HAP-1 (cell line): Measurements from ENCODE around the gene PHIP.
"Not testable (repeated sequence)": the region's sequence is repeated elsewhere in the genome, so short reads cannot be mapped to it uniquely, and the experiment has no call there.

Experiments
- DNase-seq, 2 experiments: peaks; one replicate each; pipeline ENCODE4 v3.0.0-alpha.2; 2016 to 2020; ENCODE audit warnings: low spot score in 2 of 2
- H3K27me3 ChIP-seq: fragments of 250-450 bp; sonication (Bioruptor Pico); 2 replicates; pipeline ENCODE4 v1.5.1; 2020; ENCODE audit warnings: low read depth, mild to moderate bottlenecking, moderate library complexity
- H3K36me3 ChIP-seq: fragments of 250-450 bp; sonication (Bioruptor Pico); replicated peaks from 2 replicates; pipeline ENCODE4 v1.5.1; 2020; ENCODE audit warnings: mild to moderate bottlenecking
- H3K4me1 ChIP-seq: fragments of 250-450 bp; sonication (Bioruptor Pico); 2 replicates; pipeline ENCODE4 v1.5.1; 2020; ENCODE audit warnings: mild to moderate bottlenecking
- H3K4me3 ChIP-seq: fragments of 250-450 bp; sonication (Bioruptor Pico); 2 replicates; pipeline ENCODE4 v1.5.1; 2020; ENCODE audit warnings: mild to moderate bottlenecking, moderate library complexity
- H3K9me3 ChIP-seq: fragments of 250-450 bp; sonication (Bioruptor Pico); 2 replicates; pipeline ENCODE4 v1.5.1; 2020; ENCODE audit warnings: mild to moderate bottlenecking, moderate library complexity
- in situ Hi-C: fragments of 300-500 bp; cut with MboI; formaldehyde crosslinking; loops from 3 replicates; pipeline ENCODE4 v1.14.3; 2020; ENCODE audit warnings: low sequenced_read_pairs, inconsistent platforms, mixed read lengths

Gene PHIP

DNA sequence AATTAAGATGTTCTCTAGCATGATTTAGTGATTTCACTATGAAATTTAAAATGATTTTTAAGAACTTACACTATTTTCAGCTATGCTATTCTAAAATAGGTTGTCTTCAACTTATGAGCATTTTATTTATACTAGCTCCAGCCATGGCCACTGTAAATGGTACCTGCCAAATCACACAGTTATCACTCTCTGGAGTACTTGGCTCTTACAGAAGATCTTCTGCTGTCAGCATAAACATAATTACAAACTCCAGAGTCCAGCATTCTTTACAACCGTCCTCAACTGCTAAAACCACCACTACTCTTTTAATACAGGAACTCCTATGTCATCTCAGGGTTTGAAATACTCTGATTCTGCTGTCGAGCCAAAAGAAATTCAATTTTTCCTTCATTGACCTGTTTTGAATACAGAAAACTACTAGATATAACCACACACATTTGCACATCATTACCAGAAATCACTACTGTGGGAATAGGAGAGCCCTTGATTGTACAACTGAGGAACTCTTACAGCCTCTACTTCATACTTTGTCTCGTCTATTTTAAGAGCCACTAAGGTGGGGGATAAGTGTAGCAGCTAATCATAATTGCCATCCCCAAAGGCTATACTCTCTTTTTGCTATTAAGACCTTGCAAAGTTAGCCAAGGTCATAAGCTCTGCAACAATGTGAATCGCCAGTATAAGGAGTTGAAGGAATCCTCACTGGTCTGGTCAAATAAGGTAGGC lies 93.7 kb downstream of the PHIP start:
- Histone ChIP-seq H3K4me3 (no peak overlapping the region), H3K36me3 (peaks cover 87% of the 10 kb centered on the region), H3K27me3 (no peaks in the 10 kb centered on the region), H3K9me3 (no peaks in the 10 kb centered on the region), H3K4me1 (no peaks in the 10 kb centered on the region)
- DNase-seq, result no peak
- in situ Hi-C loops, result no loop called here

DNA sequence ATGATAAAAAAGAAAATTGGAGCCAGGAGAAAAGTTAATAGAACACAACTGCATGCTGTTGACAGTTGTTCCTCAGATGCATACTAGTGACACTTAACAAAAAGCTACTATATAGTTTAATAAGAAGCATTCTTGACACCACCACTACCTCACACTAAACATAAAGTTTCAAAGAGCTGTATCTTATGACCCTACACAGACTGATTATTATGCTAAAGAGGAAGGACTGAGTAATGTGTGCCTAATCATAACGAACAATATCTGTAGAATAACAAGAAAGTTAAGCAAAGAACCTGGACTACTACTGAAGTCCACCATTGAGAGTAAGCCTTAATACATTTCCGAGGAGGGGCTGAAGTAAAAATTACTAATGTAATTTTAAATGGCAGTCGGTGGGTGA lies 110.9 kb downstream of the PHIP start:
- in situ Hi-C loops, result no loop called here
- Histone ChIP-seq H3K36me3 (peaks cover 61% of the 10 kb centered on the region), H3K4me1 (peaks cover 6% of the 10 kb centered on the region), H3K4me3 (no peak overlapping the region), H3K27me3 (no peaks in the 10 kb centered on the region), H3K9me3 (no peaks in the 10 kb centered on the region)
- peak in 1 of 2 experiments; percentile 52 for DNase-seq

DNA sequence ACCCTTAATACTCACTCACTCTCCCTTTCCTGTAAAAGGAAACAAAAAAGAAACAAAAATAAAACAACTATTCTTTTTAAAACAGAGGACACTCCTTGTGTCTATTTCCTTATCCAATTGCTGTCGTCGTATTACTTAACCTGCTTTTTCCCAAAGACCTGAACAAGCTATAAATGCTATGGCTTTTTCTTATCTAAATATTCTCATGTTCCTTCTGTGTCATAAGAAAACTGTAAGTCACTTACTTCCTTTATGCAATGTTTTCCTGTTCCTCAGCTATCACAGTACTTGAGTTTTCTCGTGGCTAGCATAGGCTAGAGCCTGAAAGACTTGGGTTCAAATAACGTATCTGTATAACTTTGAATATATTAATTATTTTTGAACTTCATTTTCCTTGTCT lies 111.5 kb downstream of the PHIP start:
- no peaks in the 10 kb centered on the region for H3K9me3 ChIP-seq
- in situ Hi-C loops, result no loop called here
- no peak overlapping the region for H3K4me3 ChIP-seq
- no peak for DNase-seq
- H3K27me3 ChIP-seq, result no peaks in the 10 kb centered on the region
- peaks cover 67% of the 10 kb centered on the region for H3K36me3 ChIP-seq
- peaks cover 6% of the 10 kb centered on the region for H3K4me1 ChIP-seq

DNA sequence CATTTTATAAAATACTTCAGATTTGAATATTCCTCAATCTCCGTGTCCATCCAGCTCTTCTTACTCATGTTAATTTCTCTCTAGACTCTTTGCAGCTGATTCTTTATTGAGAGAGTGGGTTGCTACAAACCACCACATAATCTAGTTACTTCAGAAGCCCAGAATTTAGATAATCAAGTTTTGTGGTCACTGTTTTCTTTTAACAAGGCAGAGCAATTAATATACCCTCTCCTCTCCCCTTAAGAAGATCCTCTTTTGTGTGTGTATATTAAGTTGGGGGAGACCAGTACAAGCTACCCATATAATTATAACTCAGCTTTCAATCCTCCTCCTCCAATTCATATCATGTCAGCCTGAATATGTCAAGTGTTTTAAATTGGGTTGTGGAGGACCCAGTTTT lies 115.6 kb downstream of the PHIP start:
- no peak for DNase-seq
- peaks cover 45% of the 10 kb centered on the region for H3K36me3 ChIP-seq
- peaks cover 4% of the 10 kb centered on the region for H3K4me1 ChIP-seq
- H3K9me3 ChIP-seq, result no peaks in the 10 kb centered on the region
- H3K27me3 ChIP-seq, result no peaks in the 10 kb centered on the region
- no peak overlapping the region for H3K4me3 ChIP-seq
- in situ Hi-C loops, result no loop called here

DNA sequence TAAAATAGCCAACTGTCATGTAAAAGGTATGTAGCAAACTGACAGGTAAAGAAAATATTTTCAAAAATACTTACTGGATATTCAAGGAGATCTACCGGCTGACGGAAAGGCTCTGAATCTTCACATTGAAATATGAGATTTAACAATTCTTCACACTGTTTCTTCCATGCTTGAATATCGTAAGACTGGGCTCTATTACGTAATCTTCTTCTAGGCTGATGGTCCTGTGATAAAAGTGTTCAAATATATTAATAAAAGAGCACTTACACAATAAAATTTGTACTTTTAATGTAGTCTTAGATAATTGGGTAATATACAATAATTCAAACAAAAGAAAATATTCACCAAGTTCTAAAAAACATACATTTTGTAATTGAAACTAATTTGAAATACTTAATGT lies 123.3 kb downstream of the PHIP start:
- Histone ChIP-seq H3K9me3 (no peaks in the 10 kb centered on the region), H3K27me3 (no peaks in the 10 kb centered on the region), H3K36me3 (peaks cover 47% of the 10 kb centered on the region), H3K4me3 (no peak overlapping the region), H3K4me1 (peaks cover 3% of the 10 kb centered on the region)
- in situ Hi-C loops, result no loop called here
- no peak for DNase-seq

DNA sequence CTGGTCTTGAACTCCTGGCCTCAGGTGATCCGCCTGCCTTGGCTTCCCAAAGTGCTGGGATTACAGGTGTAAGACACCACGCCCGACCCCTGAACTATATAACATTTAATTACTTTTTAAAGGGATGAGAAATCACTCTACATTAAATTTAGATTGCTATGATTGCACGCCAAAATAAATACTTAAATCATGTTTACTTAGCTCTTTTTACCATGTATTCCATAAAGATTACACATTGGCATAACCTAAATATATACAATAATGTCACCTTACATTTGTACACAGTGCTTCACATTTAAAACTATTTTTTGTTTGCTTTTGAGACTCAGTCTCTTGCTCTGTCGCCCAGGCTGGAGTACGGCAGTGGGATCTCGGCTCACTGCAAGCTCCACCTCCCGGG lies 124.3 kb downstream of the PHIP start:
- in situ Hi-C loops, result no loop called here
- DNase-seq, result no peak
- H3K4me3 ChIP-seq, result no peak overlapping the region
- H3K36me3 ChIP-seq, result peaks cover 57% of the 10 kb centered on the region
- peaks cover 3% of the 10 kb centered on the region for H3K4me1 ChIP-seq
- no peaks in the 10 kb centered on the region for H3K27me3 ChIP-seq
- H3K9me3 ChIP-seq, result no peaks in the 10 kb centered on the region

DNA sequence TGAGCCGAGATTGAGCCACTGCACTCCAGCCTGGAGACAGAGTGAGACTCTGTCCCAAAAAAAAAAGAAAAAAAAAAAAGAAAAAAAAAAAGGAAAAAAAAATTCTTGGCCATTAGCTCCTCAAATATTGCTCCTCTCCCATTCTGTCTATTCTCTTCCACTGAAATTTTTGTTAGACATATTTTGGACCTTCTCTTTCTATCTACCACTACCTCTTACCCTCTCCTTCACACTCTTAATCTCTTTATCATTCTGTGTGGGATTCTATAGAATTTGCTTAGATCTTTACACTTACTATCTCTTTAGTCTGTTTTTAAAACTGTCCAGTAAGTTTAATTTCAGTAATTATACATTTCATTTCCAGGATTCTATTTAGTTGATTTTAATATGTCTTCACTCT lies 125.7 kb downstream of the PHIP start:
- Histone ChIP-seq H3K36me3 (peaks cover 64% of the 10 kb centered on the region), H3K4me1 (peaks cover 3% of the 10 kb centered on the region), H3K9me3 (no peaks in the 10 kb centered on the region), H3K27me3 (no peaks in the 10 kb centered on the region), H3K4me3 (no peak overlapping the region)
- DNase-seq, result no peak
- in situ Hi-C loops, result no loop called here

DNA sequence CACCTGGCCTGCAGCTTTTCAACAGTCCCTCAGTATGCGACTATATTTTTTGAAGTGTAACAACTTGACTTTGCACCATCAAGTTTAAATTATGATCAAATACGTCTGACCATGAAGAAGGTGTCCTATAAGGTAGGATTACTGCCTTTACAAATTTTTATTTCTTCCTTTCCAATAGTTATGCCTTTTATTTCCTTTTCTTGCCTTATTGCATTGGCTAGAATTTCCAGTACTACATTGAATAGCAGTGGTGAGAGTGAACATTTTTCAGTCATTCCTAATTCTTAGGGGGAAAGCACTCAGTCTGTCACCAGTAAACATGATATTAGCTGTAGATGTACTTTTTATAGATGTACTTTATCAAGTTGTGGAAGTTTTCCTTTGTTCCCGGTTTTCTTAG lies 129.3 kb downstream of the PHIP start:
- no peak for DNase-seq
- no peaks in the 10 kb centered on the region for H3K27me3 ChIP-seq
- in situ Hi-C loops, result no loop called here
- peaks cover 83% of the 10 kb centered on the region for H3K36me3 ChIP-seq
- H3K9me3 ChIP-seq, result no peaks in the 10 kb centered on the region
- no peak overlapping the region for H3K4me3 ChIP-seq
- no peaks in the 10 kb centered on the region for H3K4me1 ChIP-seq

DNA sequence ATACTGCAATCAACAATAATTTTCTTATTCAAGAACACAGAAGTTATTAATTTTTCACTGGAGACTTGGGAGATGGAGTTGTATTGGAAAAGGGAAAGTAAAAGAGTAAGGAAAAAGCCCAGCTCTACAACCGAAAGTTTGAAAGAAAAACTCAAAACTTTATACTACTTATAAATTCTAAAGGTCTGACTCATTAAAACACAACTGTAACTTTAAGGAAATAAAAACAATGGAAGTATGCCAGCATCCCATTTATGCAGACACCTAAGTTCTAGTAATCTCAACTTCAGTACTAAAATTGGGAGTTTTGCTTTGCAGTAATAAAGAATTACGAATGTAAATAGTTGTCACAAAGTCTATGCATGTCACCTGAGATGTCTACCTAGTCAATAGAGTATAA lies 130.1 kb downstream of the PHIP start:
- Histone ChIP-seq H3K36me3 (peaks cover 80% of the 10 kb centered on the region), H3K9me3 (no peaks in the 10 kb centered on the region), H3K4me3 (no peak overlapping the region), H3K4me1 (no peaks in the 10 kb centered on the region), H3K27me3 (no peaks in the 10 kb centered on the region)
- no peak for DNase-seq
- in situ Hi-C loops, result no loop called here

DNA sequence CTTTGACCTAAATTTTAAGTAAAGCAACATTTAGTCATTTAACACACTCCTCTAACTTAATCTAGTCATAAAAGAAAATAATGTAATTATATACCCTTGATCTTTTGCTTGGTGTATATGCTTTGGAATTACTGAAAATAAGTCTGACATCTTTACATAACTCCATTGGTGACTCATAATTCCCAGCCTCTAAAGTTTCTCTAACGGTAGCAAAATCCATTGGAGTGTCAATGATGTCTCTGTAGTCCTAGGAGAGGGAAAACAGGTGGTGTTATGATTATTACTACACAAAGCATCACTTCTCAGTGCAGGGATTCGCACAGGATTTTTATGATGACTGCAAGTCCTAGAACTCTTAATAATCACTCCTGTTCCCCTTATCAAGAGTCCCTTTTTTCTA lies 130.5 kb downstream of the PHIP start:
- H3K9me3 ChIP-seq, result no peaks in the 10 kb centered on the region
- in situ Hi-C loops, result no loop called here
- H3K4me3 ChIP-seq, result no peak overlapping the region
- H3K4me1 ChIP-seq, result no peaks in the 10 kb centered on the region
- H3K36me3 ChIP-seq, result peaks cover 78% of the 10 kb centered on the region
- DNase-seq, result no peak
- H3K27me3 ChIP-seq, result no peaks in the 10 kb centered on the region

DNA sequence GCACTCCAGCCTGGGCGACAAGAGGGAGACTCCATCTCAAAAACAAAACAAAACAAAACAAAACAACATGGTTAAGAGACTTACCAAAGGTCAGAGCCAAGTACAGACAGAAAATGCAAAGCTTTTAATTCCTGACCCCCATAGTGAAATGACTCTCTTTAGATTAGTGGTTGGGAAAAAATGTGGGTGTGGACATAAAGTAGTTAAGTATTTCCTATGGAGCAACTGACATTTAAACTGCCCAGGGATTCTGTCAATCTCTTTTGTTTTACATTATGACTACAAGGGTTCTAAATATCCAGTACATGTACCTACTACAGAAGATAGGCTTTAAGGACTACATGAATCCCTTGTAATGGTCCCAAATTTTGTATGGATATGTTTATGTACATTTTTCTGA lies 135.6 kb downstream of the PHIP start:
- Histone ChIP-seq H3K4me1 (no peaks in the 10 kb centered on the region), H3K27me3 (no peaks in the 10 kb centered on the region), H3K4me3 (no peak overlapping the region), H3K36me3 (peaks cover 65% of the 10 kb centered on the region), H3K9me3 (no peaks in the 10 kb centered on the region)
- in situ Hi-C loops, result no loop called here
- DNase-seq, result no peak

DNA sequence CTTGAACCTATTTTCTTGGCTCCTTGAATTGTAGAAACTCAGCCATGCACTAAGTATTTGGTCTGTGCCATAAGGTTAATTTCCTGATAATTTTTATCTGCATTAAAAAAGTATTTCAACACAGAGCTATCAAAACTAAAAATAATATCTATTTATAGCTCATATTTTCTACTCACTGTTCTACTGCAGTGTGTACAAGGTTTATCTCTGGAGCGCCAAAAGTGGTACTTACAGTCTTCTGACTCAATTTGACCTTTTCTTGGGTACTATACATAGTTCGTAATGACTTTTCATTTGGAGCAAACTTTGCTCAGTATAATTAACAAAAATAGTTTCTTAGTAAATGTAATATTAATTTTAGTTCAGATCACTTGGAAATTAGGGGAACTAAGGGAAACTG lies 141.5 kb downstream of the PHIP start:
- H3K36me3 ChIP-seq, result peaks cover 27% of the 10 kb centered on the region
- H3K4me3 ChIP-seq, result no peak overlapping the region
- H3K27me3 ChIP-seq, result no peaks in the 10 kb centered on the region
- no peak for DNase-seq
- no peaks in the 10 kb centered on the region for H3K9me3 ChIP-seq
- in situ Hi-C loops, result no loop called here
- H3K4me1 ChIP-seq, result no peaks in the 10 kb centered on the region

DNA sequence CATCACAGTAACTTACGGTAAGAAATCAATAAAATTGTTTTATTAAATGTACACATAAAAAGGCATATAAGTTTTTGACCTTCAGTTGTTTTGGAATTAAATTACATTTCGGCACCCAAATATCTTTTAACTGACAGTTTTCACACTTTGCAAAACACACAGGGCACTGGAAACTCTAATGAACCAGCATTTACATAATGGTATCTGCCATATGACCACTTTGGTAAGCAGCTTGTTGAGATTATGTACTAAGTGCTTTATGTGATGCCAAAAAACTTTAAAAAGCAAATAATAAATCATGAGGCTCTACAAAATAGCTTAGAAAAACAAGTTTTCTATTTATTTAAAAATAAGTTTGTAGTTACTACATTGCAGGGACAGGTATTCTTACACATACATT lies 142.5 kb downstream of the PHIP start:
- DNase-seq, result no peak
- in situ Hi-C loops, result no loop called here
- Histone ChIP-seq H3K27me3 (no peaks in the 10 kb centered on the region), H3K4me1 (no peaks in the 10 kb centered on the region), H3K36me3 (peaks cover 17% of the 10 kb centered on the region), H3K9me3 (no peaks in the 10 kb centered on the region), H3K4me3 (no peak overlapping the region)

DNA sequence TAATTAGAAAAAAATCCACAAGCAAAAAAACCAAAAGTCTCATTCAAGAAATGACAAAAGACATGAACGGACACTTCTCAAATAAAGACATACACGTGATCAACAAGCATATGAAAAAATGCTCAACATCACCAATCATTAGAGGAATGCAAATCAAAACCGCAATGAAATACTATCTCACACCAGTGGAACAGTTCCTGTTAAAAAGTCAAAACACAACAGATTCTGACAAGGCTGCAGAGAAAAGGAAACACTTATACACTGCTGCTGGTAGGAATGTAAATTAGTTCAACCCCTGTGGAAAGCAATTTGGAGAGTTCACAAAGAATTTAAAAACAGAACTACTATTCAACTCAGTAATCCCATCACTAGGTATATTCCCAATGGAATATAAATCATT lies 152.7 kb downstream of the PHIP start:
- H3K9me3 ChIP-seq, result peaks cover 7% of the 10 kb centered on the region
- in situ Hi-C loops, result no loop called here
- no peaks in the 10 kb centered on the region for H3K27me3 ChIP-seq
- no peaks in the 10 kb centered on the region for H3K36me3 ChIP-seq
- H3K4me1 ChIP-seq, result no peaks in the 10 kb centered on the region
- DNase-seq, result no peak
- no peak overlapping the region for H3K4me3 ChIP-seq

DNA sequence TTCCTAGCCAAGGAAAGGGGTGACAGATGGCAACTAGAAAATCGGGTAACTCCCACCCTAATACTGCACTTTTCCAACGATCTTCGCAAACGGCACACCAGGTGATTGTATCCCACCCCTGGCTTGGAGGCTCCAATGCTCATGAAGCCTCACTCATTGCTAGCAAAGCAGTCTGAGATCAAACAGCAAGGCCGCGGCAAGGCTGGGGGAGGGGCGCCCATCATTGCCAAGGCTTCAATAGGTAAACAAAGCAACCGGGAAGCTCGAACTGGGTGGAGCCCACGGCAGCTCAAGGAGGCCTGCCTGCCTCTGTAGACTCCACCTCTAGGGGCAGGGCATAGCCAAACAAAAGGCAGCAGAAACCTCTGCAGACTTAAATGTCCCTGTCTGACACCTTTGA lies 156.9 kb downstream of the PHIP start:
- in situ Hi-C loops, H3K27me3 ChIP-seq, H3K4me3 ChIP-seq, H3K4me1 ChIP-seq, H3K36me3 ChIP-seq, DNase-seq: not testable (repeated sequence)
- peaks cover 10% of the 10 kb centered on the region for H3K9me3 ChIP-seq
